SKM-1 (cell line): Measurements from ENCODE around the gene CUL4A.
"Not testable (repeated sequence)": the region's sequence is repeated elsewhere in the genome, so short reads cannot be mapped to it uniquely, and the experiment has no call there.

ENCODE experiments used
- DNase-seq: peaks from one replicate; lab custom pipeline; 2025; ENCODE audit not compliant: unreplicated experiment; lab: John Stamatoyannopoulos, UW

The CUL4A gene

DNA sequence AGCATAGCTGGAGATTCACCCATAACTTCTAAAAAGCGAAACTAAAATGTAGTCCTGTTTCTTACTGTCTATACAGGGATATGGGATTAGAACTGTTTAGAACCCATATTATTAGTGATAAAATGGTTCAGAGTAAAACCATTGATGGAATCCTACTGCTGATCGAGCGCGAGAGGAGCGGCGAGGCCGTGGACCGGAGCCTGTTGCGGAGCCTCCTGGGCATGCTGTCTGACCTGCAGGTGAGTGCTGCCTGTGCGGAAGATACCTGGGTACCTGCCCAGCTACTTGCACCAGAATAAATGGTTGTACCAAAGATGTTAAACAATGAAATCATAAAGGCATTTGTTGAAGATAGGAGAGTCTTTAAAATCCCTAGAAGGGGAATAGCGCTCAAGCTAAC lies 23.7 kb downstream of the CUL4A start:
- no peak for DNase-seq

DNA sequence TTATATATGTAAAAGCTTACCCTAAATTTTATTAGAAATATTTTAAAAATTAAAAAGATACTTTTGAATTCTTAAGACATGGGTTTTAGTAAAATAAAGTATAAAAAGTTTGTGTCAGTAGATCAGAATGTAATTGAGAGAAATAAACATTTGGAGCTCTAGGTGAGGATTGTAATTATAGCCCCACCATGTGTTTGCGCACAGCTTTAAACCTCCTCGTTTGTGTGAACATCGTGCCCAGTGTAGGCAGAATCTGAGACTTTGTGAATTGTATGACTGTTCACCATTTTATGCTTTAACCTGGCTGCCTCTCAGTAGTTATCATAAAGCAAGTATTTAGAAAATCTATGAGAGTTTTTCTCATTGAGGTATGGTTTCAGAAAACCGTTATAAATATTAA lies 29.1 kb downstream of the CUL4A start:
- no peak for DNase-seq

DNA sequence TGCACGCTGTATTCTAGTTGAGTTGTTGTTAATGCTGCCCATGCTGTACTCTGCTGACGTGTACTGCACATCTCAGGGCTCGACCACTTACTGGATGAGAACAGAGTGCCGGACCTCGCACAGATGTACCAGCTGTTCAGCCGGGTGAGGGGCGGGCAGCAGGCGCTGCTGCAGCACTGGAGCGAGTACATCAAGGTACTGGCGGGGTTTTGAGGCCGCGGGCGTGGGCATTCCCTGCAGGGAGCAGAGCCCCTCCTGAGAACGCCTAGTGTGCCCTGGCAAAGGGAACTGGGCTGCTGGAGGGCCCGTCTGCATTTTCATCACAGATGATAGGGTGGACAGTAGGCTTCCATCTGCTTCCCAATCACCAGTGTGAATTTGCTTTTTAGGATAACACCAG lies 29.9 kb downstream of the CUL4A start:
- no peak for DNase-seq

DNA sequence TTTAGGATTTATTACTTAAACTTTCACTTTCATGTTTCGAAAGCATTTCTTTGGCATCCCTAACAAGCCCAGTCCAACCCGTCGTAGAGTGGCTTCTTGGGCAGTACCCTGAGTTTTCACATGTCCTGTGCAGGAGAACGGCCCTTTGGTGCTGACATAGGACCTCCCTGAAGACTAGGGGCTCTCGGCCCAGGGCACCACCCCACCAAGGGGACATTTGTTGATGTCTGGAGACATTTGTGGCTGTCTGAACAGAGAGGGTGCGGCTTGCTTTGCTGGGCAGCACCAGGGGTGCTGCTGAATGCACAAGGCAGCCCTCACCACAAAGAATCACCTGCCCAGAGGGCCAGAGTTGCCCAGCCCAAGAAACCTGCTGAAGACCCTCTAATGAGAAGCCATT lies 30.6 kb downstream of the CUL4A start:
- no peak for DNase-seq

DNA sequence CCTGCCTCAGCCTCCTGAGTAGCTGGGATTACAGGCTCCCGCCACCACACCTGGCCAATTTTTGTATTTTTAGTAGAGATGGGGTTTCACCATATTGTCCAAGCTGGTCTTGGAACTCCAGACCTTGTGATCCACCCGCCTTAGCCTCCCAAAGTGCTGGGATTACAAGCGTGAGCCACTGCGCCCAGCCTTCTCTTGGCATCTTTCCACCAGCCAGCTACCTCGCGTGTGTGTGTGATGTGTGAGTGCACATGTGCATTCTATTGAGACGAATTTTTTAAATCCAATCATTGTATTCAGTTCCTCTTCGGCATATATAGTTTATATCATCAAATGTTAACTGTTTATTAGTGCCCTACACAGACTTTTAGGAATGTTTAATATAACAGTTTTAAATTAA lies 32.2 kb downstream of the CUL4A start:
- DNase-seq = not testable (repeated sequence)

DNA sequence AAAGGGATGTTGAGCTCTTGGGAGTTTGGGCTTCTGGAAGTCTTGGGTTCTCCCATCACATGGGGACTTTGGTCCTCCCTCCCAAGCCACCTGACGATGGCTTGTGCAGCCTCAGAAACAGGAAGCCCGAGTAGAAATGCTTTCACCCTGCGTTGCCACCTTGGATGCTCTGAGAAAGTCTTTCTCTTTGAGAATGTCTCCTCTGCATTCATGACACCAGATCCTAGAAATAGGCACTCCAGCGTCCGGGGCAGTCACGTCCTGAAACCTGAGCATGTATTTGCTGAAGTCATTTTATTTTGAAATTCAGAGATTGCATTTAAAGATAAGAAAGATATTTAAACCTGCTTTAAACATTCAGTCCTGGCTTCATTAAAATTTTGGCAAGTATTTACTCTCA lies 34.4 kb downstream of the CUL4A start:
- DNase-seq = no peak

DNA sequence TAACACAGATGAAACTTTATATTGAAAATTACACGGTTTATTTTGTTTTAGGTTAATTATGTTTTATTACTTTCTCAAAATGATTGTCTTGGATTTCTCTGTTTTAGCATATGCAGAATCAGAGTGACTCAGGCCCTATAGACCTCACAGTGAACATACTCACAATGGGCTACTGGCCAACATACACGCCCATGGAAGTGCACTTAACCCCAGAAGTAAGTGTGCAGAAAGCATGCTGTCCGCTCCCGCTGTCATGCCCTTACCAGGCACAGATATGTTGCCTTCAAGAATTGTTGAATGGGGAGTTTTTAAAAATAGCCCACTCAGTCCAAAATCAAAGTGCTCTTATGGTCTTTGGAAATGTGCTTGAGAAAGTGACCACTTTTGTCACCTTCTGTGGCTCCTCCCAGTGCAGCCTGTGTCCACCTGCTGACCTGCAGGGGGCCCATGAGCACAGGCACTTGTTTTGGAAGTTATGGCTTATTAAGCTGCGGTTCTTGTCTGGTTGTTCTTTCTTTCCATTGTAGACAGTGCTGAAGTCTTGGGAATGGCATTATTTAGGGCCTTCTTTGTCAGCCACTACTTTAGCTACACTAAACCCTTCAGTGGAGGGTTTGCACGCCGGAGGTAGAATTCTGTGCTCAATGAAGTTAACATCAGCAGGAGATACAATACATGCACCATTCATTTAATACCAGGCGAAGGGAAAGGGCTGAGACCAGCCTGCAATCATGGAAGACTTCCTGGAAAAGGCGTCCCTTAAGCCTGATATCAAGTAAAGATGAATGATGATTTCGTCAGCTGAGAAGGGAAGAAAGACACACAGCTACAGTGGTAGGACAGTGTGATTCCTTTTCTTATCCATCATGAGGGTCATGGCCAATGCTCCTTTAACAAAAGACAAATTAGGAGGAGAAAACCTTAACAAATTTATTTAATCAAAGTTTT lies 36.7 kb downstream of the CUL4A start:
- DNase-seq = no peak

DNA sequence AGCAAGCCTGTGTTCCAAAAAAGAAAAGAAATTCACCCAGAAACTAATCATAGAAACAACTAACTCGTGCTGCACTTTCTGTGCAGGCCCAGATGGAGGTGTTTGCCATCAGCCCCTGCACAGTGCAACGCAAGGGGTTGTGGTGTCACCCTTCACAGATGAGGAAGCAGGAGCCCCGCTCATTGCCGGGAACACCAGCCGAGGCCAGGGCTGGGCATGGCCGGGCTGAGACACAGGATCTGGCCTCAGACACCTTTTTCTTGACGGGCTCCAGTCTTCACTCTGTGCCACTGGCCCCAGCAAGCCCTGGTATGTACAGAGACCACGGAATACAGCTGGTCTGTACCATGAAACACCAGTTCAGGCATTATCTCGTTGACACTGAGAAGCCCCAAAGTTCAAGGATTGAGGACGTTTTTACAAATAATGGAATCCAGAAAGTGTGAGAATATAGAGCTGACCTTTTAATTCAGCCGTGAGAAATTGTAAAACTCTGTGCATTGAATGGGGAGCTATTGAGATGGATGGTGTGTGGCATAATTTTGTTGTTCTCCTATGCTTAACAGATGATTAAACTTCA lies 43.2 kb downstream of the CUL4A start:
- no peak for DNase-seq

DNA sequence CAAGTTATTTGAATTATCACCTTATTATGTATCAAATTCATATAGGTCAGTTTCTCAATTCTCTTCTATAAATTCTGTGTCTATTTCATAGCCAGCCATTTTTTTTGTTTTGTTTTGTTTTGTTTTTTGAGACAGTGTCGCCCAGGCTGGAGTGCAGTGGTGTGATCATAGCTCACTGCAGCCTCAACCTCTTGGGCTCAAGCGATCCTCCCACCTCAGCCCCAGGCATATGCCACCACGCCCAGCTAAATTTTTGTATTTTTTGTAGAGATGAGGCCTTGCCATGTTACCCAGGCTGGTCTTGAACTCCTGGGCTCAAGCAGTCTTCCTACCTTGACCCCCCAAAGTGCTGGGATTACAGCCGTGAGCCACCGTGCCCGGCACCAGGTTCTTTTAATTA lies 48.5 kb downstream of the CUL4A start:
- not testable (repeated sequence) for DNase-seq

DNA sequence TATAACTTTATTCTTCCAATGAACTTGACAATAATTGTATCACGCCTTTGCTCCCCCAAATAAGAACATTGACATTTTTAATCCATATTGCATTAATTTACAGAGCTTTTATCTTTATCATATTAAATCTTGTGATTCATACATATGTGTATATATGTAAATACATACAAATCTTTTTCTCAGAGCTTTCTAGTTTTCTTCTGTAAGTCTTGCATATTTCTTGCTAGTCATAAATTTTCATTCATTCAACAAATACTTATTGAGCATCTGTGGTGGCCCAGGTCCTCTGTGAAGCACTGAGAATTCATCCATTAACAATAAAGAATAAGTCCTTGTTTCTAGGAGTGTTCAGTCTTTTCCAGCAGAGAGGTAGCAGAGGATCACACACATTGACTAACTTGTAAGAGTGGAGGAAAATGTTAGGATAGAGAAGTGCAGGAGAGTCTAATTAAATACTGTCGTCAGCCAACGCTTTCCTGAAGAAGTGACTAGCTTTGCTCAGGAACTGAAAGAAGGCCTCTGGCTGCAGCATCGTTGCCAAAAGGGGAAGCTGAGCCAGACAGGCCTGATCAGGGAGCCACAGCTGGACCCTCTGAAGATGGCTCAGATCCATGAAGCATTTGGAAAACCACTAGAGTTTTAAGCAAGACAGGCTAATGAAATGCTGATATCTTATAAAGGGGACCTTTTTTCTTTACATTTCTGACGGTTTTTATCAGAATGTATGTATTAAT lies 49.1 kb downstream of the CUL4A start:
- no peak for DNase-seq

DNA sequence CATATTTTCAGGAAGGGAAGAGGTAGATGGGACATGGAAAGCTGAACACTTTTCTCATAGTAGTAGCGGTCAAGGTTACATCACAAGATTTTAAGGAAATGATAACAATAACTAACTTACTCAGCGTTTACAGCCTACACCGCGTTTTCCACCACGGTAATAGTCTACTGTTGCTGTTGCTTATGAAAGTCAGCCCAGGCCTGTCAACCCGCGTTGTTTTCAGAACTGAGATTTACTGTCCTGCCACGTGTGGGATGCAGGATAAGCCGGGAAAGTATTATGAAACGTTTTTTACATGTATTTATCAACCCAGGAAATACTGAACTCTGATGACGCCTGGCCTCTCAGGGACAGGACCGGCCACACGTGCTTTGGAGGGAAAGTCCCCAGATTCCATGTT lies 51.6 kb downstream of the CUL4A start:
- no peak for DNase-seq

DNA sequence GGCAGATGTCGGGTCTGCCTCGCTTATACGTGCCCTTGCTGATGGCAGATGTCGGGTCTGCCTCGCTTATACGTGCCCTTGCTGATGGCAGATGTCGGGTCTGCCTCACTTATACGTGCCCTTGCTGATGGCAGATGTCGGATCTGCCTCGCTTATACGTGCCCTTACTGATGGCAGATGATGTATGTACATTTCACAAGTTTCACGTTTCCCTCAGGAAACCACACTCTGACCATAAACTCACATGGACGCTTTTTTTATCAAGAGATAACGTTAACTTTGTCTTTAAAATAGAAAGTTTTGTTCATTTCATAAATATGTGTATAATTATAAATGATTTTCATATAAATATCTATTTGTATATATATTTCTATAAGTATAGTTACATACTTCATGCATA lies 53.6 kb downstream of the CUL4A start:
- DNase-seq = not testable (repeated sequence)

DNA sequence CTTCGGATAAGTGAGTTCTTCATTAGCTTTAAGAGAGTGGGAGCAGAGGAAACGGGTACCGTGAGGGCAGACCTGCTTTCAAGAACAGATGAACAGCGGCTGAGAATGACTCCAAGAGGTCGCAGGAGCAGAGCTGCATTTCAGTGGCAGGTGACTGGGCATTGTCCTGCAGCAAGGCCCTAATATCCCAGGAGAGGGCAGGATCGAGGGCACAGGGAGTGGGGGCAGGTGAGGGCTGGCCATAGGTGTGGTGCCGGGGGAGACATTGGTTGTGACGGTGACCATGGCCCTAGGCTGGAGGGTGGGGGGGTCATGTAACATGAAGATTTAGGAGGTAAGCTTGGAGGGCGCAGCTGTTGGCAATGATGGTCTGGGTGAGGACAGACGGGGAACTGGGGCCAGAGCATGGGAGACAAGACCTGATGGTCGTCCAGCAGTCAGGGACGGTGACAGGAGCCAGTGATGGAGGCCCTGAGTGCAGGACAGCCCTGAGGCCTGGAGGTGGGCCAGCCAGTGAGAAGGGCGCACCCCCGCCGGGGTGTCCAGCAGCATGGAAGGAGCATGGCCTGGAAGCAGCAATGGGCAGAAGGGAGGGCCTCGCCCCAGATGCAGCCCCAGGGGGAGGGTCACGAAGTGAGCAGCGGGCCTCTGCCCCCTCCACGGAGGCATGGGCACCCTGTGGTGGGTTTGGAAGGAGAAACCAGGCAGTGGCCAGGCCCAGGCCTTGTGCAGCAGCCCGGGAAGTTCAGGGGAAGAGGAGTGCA lies 58.4 kb downstream of the CUL4A start:
- no peak for DNase-seq

DNA sequence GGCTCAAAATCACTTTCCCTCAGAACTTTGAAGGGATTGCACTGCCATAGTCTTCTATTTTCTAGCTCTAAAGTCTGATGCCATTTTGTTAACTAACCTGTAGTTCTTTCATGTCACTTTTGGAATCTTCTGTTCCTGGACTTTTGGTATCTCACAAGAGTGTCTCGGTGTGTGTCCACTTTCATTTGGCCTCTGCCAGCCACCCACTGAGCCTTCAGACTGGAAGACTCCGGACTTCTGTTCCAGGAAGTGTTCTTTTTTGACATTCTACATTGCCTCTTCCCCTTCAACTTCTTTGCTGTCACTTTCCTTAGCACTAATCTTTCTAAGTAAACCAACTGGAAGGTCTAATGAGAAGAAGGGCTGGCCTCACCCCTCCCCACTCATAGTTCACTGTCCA lies 62.6 kb downstream of the CUL4A start:
- no peak for DNase-seq

DNA sequence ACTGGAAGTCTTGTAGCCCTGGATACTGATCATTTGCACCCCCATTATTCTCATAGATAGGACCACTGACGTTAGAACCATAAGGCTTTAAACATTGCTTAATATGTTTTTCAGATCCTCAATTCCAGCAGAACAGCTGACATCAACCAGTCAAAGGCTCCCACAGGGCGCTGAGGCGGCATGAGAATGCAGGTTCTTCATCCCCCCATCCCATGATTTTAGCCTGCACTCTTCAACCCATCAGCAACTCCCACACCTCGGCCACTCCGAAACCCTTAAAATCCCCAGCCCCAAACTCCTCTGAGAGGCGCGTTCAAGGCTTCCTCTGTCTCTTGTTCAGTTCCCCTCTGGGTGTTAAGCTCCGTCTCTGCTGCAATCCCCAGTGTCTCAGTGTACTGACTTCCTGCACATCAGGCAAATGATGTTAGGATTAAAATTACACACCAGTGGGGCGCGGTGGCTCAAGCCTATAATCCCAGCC lies 63.3 kb downstream of the CUL4A start:
- DNase-seq = no peak

DNA sequence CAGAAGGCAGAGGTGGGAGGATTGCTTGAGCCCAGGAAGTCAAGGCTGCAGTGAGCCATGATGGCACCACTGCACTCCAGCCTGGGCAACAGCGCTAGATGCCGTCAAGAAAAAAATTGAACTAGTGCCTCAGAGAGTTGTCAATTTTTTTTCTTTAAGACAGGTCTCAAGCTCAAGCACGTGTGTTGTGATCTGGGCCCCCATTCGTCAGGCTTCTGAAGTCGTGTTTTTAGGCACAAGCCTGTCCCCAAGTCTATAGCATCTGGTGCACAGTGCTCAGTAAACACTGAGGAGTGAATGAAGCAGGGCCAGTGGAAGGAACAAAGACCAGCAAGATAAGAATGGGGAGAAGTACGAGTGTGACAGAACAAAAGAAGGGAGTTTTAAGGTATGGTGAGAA lies 63.9 kb downstream of the CUL4A start:
- no peak for DNase-seq

DNA sequence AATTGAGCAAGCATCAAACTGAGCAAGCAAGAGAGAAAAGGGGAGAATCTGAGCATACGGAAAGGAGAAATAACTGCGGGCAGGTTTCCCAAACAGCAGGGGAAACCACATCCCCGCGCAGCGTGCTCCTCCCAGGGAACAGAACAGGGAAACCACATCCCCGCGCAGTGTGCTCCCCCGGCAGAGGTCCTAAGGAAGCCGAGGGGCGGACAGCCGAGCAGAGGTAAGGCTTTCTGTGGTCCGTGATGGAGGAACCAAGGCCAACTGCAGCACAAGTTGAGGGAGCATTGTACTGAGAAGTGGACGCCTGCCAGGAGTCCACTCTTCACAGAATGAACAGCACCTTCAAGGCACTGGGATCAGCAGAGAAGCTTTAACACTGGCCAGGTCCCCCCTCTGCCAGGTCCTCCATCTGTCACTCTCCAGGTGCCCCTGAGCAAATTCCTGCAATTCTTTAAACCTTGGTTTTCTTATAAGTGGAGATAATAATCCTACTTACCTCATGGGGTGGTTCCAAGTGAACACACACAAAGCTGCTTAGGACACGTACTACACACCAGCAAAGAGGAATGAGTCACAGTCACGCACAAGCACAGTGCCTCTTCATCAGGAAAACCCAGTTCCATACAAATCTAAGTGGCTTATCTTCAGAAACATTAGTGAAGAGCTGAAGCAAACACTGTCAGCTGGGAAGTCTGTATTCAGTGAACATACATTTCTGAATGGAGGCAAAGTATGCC lies 64.6 kb downstream of the CUL4A start:
- peak; percentile 35 for DNase-seq

DNA sequence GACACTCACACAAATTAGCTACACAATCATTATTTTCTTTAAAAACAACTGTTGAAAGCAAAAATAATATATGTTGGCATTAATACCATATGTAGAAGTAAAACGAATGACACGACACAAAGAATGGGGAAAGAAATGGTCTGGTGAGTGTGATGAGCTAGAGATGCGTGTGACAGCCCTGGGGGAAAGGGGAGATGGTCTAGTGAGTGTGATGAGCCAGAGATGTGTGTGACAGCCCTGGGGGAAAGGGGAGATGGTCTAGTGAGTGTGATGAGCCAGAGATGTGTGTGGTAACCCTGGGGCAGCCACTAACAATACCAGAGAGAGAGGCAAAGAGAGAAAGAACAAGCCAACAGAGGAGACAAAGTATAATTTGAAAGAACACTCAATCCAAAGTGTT lies 65.3 kb downstream of the CUL4A start:
- no peak for DNase-seq

DNA sequence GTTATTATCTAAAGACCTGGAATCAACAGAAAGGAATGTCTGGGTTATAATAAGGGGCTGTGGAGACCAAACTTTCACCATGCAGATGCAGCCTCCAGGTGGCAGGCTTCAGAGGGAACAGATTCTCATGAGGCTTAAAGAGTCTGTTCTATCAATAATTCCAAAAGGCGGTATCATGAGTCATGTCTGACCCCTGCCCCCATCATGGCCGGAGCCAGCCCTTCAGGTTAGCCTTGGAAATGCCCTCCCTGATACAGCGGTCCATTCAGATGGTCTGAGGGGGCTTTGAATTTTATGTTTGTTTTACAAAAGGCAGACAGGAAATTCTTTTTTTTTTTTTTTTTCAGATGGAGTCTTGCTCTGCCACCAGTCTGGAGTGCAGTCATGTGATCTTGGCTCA lies 66.0 kb downstream of the CUL4A start:
- no peak for DNase-seq

DNA sequence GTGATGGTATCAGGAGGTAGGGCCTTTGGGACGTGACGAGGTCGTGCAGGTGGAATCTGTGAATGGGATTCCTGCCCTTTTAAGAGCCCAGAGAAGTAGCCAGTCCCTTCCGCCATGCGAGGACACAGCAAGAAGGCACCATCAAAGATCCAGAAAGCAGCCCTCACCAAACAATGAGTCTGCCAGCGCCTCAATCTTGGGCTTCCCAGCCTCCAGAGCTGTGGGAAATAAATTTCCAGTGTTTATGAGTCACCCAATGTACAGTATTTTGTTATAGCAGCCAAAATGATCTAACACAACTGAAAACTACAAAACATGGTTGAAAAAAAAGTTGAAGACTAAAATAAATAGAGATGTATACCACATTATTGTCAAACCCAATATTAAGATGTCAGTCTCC lies 70.7 kb downstream of the CUL4A start:
- no peak for DNase-seq
